ENCODE measurements around the gene GABRR3. TPM values are rescaled to one million over a fixed set of nuclear protein-coding genes. Genes with fewer than 3 reads are reported as not detected.
A peak's percentile ranks its signal among the peaks of the same experiment; 100 is the strongest.

Gene GABRR3
- not detected for polyA plus RNA-seq (2012; ENCODE audit: missing spikeins)

DNA sequence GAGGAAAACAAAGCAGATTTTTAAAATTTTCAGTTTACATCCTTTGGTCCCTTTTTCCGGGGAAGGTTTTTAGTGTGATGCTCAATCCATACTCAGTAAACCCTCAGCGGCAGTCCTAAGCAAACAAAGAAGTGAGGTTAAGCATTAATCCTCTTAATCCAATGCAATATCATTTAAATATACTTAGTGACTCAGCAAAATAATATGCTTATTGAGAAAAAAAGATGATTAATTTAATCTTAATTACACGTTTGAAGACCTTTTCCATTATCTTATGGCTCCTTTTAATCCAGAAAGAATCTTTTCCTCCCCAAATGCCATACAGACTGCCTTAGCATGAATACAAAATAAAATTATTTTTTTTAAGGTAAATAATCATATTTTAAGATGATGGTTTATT is at the start of gene GABRR3:
GABRR3 (minus strand) TSS at position 108 of the 400 bp plus-strand sequence. CDS start 328 bp downstream, outside the sequence.
- TF ChIP-seq TAF1 (IDR thresholded peaks at IDR 0.05; ENCODE audit: borderline replicate concordance, low read depth, low read length) (no peak), POLR2AphosphoS5 (IDR thresholded peaks at IDR 0.05; ENCODE audit: low read depth, low read length) (no peak), POLR2A (IDR thresholded peaks at IDR 0.05; ENCODE audit: low read depth, low read length) (no peak)
- FAIRE-seq, result no peak
- DNase-seq (ENCODE audit: insufficient read length), result no peak

DNA sequence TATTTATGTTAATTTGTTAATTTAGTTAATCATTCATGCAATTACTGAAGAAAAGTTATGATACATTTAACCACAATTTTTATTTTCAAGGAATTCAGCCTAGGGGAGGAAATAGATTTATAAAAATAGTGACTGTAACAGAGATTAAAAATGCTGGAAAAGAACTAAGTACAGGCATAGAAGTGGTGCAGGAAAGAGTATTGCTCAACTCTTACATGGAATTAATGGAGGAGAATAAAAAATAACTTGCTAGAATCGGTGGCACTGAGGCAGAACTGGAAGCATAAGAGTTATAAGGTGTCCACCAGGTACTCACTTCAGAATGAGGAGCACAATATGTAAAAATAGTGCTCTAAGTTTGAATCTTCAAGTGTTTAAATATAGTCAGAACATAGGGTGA is 38.4 kb upstream of the GABRR3 start:
- no peak for TF ChIP-seq TAF1 (IDR thresholded peaks at IDR 0.05; ENCODE audit: borderline replicate concordance, low read depth, low read length)
- no peak for TF ChIP-seq POLR2AphosphoS5 (IDR thresholded peaks at IDR 0.05; ENCODE audit: low read depth, low read length)
- TF ChIP-seq POLR2A (IDR thresholded peaks at IDR 0.05; ENCODE audit: low read depth, low read length), result no peak
- no peak for FAIRE-seq
- no peak for DNase-seq (ENCODE audit: insufficient read length)

DNA sequence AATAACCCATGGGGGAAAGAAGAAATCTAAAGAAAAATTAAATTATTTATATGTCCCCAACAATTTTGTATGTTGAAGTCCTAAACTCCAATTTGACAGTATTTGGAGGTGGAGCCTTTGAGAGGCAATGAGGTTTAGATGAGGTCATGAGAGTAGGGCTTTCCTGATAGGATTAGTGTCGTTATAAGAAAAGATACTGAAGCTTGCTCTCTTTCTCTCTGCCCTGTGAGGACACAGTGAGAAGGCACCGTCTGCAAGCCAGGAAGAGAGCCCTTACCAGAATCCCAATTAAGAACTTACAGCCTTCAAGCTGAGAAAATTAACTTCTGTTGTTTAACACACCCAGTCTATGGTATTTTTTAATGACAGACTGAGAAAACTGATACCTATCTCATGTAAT is 35.7 kb upstream of the GABRR3 start:
- no peak for DNase-seq (ENCODE audit: insufficient read length)
- FAIRE-seq, result no peak
- no peak for TF ChIP-seq POLR2A (IDR thresholded peaks at IDR 0.05; ENCODE audit: low read depth, low read length)
- no peak for TF ChIP-seq POLR2AphosphoS5 (IDR thresholded peaks at IDR 0.05; ENCODE audit: low read depth, low read length)
- no peak for TF ChIP-seq TAF1 (IDR thresholded peaks at IDR 0.05; ENCODE audit: borderline replicate concordance, low read depth, low read length)

DNA sequence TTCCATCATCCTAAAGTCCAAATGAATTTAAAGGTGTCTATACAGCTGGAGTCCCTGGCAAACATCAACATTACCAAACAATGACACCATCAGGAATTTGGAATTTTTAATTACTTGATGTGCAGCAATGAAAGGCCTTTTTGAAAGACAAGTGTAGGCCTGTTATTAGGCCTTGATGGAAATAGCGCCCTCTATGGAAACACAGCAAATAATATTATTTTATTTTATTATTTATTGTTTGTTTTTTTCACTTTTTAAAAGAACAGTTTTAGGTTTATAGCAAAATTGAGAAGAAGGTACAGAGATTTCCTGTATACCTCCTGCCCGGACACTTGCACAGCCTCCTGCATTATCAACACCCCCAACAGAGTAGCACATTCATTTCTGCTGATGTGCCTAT is 33.7 kb upstream of the GABRR3 start:
- DNase-seq (ENCODE audit: insufficient read length) (no peak), FAIRE-seq (no peak)
- no peak for TF ChIP-seq TAF1 (IDR thresholded peaks at IDR 0.05; ENCODE audit: borderline replicate concordance, low read depth, low read length)
- no peak for TF ChIP-seq POLR2AphosphoS5 (IDR thresholded peaks at IDR 0.05; ENCODE audit: low read depth, low read length)
- TF ChIP-seq POLR2A (IDR thresholded peaks at IDR 0.05; ENCODE audit: low read depth, low read length), result no peak

DNA sequence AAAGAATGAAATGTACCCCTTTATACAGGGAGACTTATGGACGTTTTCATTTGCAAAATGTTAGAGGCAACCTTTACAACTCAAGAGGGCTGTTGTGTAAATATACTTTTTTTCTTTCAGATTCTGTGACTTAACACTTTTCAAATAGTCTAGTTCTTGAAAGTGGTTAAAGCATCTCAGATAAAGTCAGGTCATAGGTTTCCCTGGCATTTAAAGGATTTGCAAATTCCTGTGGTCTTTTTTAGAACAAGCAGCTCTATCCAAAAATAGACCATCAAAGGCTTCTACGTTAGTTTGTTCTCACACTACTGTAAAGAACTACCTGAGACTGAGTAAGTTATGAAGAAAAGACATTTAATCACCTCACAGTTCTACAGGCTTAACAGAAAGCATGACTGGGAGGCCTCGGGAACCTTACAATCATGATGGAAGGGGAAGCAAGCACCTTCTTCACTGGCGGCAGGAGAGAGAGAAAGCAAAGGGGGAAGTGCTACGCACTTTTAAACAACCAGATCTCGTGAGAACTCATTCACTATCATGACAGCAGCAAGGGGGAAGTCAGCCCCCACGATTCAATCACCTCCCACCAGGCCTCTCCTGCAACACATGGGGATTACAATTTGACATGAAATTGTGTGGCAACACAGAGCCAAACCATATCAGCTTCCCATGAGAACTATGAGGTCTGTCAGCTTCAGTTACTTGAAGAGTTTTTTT is 23.3 kb upstream of the GABRR3 start:
- DNase-seq (ENCODE audit: insufficient read length) (no peak), FAIRE-seq (no peak)
- TF ChIP-seq POLR2AphosphoS5 (IDR thresholded peaks at IDR 0.05; ENCODE audit: low read depth, low read length), result no peak
- no peak for TF ChIP-seq POLR2A (IDR thresholded peaks at IDR 0.05; ENCODE audit: low read depth, low read length)
- TF ChIP-seq TAF1 (IDR thresholded peaks at IDR 0.05; ENCODE audit: borderline replicate concordance, low read depth, low read length), result no peak

DNA sequence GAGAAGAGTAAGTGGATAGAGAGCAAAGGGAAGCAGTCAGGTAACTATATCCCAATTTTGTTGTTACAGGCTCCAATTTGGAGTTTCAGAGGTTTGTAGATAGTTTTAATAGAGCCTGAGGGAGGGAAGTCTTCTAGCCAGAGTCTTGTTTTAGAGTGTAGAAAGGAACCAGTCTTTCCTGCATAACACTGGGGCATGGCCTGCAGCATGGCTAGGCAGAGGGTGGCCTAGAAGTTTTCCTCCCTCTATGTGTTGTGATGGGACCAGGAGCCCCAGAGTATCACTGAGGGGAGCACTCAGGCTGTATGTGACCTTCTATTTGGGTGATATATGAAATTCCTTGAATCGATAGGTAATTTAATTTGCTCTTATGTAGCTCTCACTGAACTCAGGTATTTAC is 22.5 kb upstream of the GABRR3 start:
- no peak for FAIRE-seq
- no peak for TF ChIP-seq POLR2AphosphoS5 (IDR thresholded peaks at IDR 0.05; ENCODE audit: low read depth, low read length)
- no peak for TF ChIP-seq TAF1 (IDR thresholded peaks at IDR 0.05; ENCODE audit: borderline replicate concordance, low read depth, low read length)
- no peak for TF ChIP-seq POLR2A (IDR thresholded peaks at IDR 0.05; ENCODE audit: low read depth, low read length)

DNA sequence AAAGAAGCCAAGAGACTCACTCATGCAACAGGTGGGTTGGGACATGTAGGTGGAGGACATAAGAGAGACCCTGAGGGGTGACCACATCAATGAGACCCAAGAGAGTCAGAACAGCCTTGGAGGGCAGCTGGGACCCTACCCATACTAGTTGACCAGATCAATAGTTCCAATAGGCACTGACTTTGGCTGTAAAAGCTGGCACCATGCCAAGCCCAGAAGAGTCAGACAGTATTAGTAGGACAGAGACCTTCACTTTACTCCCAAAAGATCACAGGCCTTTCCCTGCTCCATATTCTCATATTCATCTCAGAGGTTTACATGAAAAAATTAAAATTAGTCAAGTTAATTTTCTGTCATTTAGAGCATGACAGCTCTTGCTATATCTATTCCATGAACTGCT is 20.9 kb upstream of the GABRR3 start:
- FAIRE-seq (no peak), DNase-seq (ENCODE audit: insufficient read length) (no peak)
- TF ChIP-seq TAF1 (IDR thresholded peaks at IDR 0.05; ENCODE audit: borderline replicate concordance, low read depth, low read length) (no peak), POLR2A (IDR thresholded peaks at IDR 0.05; ENCODE audit: low read depth, low read length) (no peak), POLR2AphosphoS5 (IDR thresholded peaks at IDR 0.05; ENCODE audit: low read depth, low read length) (no peak)

More for the DNA sequence above, 22.5 kb upstream of the GABRR3 start:
- no peak for DNase-seq (ENCODE audit: insufficient read length)

DNA sequence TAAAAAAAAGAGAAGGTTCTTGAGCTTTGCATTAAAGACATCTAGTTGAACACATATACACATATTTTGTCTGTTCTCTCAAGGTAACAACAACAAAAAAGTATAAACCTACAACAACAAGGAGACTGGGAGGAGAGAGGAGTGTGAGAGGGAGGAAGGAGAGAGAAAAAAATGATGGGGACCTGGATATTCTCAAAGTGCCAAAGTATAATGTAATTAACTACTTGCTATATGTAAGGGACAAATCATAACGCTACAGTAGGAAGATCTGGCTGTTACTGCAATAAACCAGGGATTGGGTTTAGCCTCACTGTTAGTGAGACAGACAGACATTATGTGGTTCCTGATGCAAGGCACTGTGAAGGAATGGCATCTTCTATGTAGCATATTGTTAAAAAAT is 14.2 kb upstream of the GABRR3 start:
- TF ChIP-seq POLR2A (IDR thresholded peaks at IDR 0.05; ENCODE audit: low read depth, low read length) (no peak), TAF1 (IDR thresholded peaks at IDR 0.05; ENCODE audit: borderline replicate concordance, low read depth, low read length) (no peak), POLR2AphosphoS5 (IDR thresholded peaks at IDR 0.05; ENCODE audit: low read depth, low read length) (no peak)
- FAIRE-seq, result no peak
- no peak for DNase-seq (ENCODE audit: insufficient read length)

DNA sequence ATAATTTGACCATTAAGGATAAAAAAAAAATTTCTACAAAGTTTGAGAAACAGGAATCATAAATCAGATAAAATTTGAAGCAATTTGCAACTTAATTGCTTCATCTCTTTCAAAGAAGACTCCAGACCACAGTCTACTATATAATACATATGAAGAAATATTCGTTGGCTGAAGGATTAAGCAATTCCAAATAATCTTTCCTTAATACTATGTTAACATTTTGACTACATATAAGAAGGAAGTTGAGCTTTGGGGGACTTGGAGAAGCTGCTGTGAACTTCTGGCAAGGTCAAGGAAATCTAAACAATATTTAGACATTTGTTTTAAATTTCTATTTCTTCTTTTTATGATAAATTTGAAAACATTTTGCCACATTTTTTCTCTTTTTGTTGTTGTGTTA is 13.5 kb upstream of the GABRR3 start:
- TF ChIP-seq TAF1 (IDR thresholded peaks at IDR 0.05; ENCODE audit: borderline replicate concordance, low read depth, low read length) (no peak), POLR2A (IDR thresholded peaks at IDR 0.05; ENCODE audit: low read depth, low read length) (no peak)
- DNase-seq (ENCODE audit: insufficient read length) (no peak), FAIRE-seq (no peak)

DNA sequence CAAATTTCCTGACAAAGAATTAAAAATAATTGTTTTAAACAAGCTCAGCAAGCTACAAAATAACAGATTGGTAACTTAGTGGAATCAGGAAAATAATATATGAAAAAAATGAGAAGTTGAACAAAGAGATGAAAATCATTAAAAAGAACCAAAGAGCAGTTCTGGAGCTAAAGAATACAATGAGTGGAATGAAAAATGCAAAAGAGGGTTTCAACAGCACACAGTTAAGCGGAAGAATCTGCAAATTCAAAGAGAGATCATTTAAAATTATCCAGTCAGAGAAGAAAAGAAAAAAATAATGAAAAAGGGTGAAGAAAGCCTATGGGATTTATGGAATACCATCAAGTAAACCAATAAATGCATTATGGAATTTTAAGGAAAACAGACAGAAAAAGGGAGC is 6.2 kb upstream of the GABRR3 start:
- no peak for FAIRE-seq
- DNase-seq (ENCODE audit: insufficient read length), result no peak
- TF ChIP-seq POLR2AphosphoS5 (IDR thresholded peaks at IDR 0.05; ENCODE audit: low read depth, low read length) (no peak), POLR2A (IDR thresholded peaks at IDR 0.05; ENCODE audit: low read depth, low read length) (no peak), TAF1 (IDR thresholded peaks at IDR 0.05; ENCODE audit: borderline replicate concordance, low read depth, low read length) (no peak)

DNA sequence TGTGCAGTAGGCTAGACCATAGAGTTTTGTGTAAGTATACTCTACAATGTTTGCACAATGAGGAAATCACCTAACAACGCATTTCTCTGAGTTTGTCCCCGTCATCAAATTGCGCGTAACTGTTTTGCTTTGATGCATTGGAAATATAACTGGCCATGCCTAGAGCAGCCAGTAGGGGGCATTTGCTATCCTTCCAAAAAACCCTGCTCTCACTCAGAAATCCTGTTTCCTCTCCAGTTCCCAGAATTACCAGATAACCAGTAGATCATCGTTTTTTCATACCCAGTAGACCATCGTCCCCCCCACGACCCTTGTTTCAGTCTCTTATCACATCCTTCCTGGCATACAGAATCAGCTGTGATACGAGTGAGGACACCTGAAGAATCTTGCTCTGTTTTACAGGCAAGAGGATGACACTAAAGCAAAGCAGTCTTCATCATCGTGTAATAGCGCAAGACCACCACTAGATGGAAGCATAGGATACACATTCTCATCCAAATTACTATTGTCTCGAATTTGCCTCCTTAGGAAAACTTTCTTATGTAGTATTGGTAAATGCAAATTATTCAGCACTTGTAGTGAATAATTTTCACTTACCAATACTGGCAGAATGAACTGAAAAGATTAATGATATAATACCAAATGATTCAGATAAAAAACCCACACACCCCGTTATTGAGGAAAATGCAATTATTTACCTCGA is 4.4 kb upstream of the GABRR3 start:
- FAIRE-seq, result peak; percentile 97
- no peak for DNase-seq (ENCODE audit: insufficient read length)
- TF ChIP-seq TAF1 (IDR thresholded peaks at IDR 0.05; ENCODE audit: borderline replicate concordance, low read depth, low read length) (no peak), POLR2A (IDR thresholded peaks at IDR 0.05; ENCODE audit: low read depth, low read length) (no peak), POLR2AphosphoS5 (IDR thresholded peaks at IDR 0.05; ENCODE audit: low read depth, low read length) (no peak)

DNA sequence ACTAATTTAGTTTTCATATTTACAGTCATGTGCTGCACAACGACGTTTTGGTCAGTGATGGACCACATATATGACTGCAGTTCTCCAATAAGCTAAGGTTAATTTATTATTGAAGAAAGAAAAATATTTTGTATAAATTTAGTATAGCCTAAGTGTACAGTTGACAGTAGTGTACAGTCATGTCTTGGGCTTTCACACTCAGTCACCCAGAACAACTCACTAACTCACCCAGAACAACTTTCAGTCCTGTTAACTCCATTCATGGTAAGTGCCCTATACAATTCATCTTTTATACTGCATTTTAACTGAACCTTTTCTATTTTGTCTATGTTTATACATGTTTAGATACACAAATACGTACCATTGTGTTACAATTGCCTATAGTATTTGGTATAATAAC is 3.8 kb upstream of the GABRR3 start:
- FAIRE-seq (no peak), DNase-seq (ENCODE audit: insufficient read length) (no peak)
- no peak for TF ChIP-seq TAF1 (IDR thresholded peaks at IDR 0.05; ENCODE audit: borderline replicate concordance, low read depth, low read length)
- no peak for TF ChIP-seq POLR2A (IDR thresholded peaks at IDR 0.05; ENCODE audit: low read depth, low read length)
- no peak for TF ChIP-seq POLR2AphosphoS5 (IDR thresholded peaks at IDR 0.05; ENCODE audit: low read depth, low read length)
